CD4-positive, alpha-beta T cell treated with Interleukin-2 at 100 ng/mL for 4 hours (primary cell): ENCODE results near the gene TMEM259.

Experiments used
- DNase-seq: peaks from one replicate; pipeline ENCODE4 v3.0.0-alpha.2; 2020; ENCODE audit warnings: low spot score

TMEM259 gene

DNA sequence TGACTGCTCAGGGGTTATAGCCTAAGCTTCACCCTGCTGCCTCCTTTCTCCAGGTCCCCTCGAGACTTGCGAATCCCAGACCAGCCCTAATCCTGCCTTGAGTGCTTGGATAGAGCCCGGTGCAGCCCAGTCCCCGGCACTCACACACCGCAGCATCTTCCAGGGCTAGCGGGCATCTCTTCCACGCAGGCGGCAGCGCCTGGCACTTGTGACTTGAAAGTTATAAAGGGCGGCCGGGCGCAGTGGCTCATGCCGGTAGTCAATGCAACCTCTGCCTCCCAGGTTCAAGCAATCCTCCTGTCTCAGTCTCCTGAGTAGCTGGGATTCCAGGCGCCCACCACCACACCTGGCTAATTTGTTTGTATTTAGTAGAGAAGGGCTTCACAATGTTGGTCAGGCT, 34.8 kb downstream of the TMEM259 start:
- no peak for DNase-seq

DNA sequence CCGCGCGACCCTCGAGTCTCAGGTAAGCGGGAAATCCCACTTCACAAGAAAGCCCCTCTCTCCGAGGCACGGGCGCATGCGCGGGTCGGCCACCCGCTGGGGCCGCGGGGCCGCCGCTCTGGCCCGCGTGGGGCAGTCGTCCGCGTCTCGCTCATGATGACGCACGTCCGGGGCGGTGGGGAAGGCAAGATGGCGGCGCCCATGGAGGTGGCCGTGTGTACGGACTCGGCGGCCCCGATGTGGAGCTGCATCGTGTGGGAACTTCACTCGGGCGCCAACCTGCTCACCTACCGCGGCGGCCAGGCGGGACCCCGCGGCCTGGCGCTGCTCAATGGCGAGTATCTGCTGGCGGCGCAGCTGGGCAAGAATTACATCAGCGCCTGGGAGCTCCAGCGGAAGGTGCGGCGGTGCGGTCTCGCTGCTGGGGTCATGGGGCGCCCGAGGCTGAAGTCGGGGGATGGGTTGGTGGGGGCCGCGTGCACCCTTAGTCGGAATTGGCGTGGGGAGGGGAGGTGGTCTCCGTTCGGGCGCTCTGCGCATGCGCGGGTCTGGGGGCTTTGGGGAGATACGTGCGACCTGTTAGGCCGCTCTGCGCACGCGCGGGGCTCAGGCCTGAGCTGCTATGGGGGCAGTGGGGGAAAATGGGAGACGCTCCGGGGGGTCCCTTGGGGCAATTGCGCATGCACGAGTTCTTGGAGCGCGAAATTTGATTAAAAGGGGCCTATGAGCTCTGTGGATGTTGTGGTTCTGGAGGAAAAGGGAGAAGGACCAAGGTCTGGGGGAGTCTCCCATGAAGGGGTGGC, 36.6 kb downstream of the TMEM259 start, which contains the start of gene WDR18:
WDR18 (plus strand) TSS at position 181 of the 803 bp plus-strand sequence; CDS start at position 190, 9 bp downstream.
- peak; percentile 89 for DNase-seq

DNA sequence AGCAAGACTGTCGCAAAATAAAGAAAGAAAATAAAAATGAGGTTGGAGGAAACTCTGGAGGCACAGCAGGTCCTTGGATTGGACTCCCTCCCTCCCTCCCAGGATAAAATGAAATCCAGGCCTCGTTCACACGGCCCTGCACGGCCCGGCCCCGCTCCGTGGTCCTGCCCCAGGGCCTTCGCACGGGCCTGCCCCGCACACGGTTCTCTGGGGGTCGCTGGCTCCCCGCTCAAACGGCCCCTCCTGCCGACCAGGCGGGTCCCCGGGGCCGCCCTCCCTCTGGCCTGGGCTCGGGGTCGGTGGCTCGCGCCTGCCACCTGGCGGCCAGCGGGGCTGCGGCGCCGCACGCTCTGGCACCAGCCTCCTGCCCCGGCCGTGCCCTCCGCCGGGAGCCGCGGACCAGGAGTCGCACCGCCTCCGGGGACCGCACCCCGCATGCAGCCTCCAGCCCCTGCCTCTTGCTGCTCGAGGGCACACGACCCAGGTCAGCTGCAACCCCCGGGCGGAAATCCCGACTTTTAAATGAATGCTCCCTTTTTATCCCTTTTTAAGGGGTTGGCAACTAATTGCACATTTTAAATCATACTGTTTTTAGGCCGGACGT, 38.3 kb downstream of the TMEM259 start:
- DNase-seq: peak; percentile 72

DNA sequence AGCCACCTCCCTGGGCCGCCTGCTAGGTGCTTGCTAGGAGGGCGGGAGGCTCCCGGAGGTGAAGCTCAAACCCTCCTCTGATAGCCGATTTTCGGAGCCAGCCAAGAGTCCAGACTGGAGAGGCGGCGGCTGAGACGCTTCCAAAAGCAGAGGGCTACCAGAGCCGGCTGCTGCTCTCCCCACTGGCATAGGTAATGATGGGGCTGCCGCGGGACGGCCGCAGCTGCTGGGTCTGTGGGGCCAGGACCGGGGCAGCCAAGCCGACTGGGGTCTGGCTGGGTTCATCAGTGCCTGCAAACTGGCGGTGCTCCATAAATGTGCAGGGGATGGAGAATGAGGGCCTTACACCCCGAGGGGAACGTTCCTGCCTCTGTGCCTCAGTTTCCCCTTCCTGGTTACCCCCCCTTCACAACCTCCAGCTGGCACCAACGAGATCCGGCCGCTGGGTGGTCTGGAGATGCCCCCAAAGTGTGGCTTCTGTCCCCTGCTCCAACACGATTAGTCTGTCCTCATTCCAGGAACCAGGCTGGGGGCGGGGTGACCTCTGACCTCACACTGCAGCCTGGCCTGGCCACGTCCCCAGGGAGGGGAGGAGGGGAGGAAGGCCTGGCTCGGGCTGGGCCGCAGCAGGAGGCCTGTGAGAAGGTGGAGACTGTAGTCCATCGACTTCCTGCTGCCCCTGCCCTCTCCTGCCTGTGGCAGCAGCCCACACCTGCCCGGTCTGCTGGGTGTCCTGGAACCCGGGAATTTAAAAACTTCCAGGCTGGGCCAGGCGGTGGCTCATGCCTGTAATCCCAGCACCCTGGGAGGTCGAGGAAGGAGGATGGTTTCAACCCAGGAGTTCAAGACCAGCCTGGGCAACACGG, 40.6 kb downstream of the TMEM259 start:
- no peak for DNase-seq

DNA sequence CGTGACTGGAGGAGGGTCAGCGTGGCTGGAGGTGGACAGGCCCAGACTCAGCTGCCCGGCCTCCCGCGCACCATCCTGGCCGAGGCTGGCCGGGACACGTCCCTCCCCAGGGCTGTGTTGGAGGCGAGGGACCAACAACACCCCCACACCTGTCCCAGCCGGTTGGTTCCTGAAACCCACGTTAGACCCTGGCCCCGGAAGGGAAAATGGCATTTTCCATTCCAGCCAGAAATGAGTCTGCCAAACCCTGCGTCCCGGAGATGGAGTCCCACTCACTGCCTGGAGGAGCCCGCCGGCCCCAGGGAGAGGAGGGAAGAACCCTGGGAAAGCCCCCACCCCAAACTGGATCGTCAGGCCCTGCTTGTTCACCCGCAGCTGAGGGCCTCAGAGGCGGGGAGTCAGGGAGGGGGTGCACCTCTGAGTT, 41.6 kb downstream of the TMEM259 start:
- DNase-seq: no peak

DNA sequence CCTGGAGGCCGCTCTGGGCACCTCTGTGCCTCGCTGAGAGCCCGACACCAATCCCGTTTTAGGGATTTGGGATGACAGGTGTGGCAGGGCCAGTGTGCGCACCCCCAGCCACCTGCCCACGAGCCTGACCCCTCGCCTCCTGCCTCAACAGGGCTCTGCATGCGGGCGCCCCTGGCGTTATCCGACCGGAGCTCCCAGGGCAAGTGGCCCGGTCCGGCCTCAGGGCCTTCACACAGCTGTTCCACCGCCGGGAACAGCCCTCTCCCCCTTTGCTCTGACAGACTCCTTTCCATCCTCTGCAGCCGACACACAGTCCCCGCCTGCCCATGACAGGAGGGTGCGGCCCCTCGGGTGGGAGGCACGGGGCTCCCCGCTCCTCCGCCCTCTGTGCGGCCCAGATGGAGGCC, 43.9 kb downstream of the TMEM259 start:
- DNase-seq: no peak

DNA sequence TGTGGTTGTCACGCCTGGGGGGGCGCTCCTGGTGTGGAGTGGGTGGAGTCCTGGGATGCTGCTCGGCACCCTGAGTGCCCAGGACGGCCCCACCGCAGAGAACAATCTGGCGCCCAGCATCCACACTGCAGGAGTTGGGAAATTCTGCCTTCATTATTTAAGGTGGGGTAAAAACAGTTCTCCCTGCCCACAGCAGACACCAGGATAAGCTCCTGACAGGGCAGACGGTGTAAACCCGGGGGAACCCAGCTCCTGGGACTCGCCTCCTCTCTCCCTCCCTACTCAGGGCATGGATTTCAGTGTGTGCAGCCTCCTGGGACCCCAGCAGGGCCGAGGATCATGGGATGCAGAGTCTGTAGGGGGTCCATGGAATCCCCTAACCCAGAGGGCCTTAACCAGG, 44.4 kb downstream of the TMEM259 start:
- no peak for DNase-seq

DNA sequence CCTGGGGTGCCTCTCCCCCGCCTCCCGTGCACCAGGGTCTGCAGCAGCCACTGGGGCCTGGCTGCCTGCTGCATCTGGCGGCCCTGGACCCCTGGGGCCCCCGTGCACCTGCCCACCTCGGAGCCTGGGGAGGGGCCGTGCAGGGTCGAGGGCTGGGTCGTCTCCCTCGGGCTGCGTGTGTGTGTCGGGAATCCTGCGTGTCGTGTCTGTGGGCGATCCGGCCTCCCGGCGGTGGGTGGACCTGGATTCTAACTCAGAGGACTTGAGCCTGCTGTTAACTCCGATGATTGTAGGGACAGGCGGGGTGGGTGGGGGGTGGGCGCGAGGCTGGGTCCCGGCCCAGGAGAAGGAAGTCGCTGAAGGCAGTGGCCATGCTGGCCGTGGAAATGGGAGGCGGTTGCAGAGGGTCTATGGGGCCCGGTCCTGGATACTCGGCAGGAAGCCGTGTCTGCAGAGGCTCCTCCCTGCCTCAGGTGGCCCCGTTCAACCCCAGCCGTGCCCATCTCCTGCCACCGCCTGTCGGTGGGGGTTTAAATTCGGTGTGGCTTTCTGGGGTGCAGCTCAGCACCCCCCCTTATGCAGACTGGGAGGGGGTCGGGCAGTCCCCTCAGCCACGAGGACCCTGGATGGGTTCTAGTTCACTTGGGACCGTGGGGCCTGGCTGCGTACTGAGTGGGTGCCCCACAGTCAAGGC, 46.2 kb downstream of the TMEM259 start:
- DNase-seq: no peak

DNA sequence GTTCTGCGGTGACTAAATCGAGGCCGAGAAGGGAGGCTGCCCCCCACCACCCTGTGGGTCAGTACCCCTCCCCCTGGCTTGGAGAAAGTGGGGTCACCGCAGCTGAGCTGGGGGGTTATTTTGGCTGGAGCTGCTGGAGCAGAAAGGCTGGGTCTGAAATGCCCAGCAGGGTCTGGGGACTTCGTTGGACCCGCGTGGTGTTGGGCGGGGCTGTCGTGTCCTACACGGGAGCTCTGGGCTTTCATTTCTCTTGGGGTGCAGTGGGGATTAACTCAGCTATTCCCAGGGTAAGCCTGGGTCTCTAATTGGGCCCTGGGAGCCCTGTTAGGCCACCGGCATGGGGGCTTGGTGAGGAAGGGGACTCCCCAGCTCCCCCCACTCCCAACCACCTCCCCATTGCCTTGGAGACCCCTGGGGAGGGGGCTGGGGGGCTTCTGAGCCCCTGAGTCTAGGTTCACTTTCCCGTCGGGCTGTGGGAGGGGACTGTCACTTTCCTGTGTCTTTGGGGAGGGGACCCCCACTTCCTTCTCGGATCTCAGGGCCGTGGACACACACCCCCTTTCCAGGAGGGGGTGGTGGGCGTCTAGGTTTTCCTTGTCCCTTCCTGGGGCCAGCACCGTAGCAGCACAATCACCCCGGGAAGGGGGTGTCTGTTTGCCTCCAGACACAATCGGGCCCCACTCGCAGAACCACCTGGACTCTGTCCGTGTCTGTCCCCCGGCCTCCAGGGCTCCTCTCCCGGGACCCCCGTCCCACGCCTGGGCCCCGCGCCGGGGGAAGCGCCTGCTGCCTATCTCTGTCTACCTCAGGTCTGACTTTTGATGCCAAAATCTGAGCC, 47.0 kb downstream of the TMEM259 start:
- DNase-seq: no peak

DNA sequence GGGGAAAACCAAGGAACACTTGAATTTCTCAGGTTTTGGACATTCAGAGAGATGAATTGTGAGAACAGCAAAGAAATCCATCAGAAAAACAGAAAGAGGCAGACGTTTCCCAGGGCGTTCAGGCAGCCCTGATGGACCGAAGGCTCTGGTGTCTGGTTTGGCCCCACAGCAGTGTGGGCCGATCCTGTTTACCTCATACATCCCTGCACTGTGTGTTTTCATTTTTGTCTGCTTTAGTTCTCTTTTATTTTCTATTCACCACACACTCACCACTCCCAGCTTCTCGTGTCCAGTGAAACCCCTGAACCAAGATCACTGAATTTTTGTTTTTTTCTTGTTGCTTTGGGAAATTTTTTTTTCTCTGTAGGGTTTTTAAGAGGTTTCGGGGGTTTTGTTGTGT, 48.6 kb downstream of the TMEM259 start:
- DNase-seq: no peak

DNA sequence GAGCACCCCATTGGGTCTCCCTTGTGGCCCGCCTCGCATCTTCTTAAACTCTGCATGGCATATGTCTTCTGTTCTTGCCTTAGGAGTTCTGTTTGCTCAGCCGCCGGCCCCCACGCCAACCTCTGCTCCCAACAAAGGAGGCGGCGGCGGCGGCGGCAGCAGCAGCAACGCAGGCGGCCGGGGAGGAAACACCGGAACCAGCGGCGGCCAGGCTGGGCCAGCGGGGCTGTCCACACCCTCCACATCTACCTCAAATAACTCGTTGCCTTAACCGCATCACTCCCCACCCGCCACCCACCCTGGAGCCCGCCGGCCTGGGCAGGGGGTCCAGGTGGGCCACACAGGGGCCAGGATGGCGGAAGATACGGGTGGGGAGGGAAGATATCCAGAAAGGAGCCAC, 49.1 kb downstream of the TMEM259 start:
- DNase-seq: no peak

DNA sequence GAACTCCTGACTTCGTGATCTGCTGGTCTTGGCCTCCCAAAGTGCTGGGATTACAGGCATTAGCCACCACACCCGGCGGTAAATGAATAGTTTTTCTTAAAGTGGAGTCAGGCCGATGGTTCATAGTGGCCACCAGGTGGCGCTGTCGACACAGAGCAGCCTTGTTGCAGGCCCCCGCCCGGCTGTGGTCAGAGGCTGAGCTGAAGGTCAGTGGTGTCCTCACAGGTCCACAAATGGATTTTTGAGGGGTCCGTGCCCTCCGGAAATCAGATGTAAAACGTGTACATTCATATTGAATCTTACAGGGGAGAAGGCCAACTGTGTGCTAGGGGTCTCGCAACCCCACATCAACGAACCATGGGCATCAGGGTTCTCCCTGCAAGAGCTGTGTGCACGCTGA, 50.2 kb downstream of the TMEM259 start:
- no peak for DNase-seq

DNA sequence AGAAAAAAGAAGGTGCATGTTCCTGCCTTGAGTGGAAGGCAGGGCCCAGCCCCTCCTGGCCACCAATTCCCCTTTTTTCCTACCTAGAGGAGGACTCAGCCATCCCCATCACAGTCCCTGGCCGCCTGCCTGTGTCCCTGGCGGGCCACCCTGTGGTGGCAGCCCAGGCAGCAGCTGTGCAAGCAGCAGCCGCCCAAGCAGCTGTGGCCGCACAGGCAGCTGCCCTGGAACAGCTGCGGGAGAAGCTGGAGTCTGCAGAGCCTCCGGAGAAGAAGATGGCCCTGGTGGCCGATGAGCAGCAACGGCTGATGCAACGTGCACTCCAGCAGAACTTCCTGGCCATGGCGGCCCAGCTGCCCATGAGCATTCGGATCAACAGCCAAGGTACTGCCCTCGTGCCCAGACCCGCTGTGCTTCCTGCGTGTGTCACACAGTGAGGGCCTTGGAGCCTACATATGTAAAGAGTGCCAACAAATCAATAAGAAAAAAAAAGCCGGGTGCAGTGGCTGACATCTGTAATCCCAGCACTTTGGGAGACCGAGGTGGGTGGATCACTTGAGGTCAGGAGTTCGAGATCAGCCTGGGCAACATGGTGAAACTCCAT, 54.3 kb downstream of the TMEM259 start:
- DNase-seq: no peak

DNA sequence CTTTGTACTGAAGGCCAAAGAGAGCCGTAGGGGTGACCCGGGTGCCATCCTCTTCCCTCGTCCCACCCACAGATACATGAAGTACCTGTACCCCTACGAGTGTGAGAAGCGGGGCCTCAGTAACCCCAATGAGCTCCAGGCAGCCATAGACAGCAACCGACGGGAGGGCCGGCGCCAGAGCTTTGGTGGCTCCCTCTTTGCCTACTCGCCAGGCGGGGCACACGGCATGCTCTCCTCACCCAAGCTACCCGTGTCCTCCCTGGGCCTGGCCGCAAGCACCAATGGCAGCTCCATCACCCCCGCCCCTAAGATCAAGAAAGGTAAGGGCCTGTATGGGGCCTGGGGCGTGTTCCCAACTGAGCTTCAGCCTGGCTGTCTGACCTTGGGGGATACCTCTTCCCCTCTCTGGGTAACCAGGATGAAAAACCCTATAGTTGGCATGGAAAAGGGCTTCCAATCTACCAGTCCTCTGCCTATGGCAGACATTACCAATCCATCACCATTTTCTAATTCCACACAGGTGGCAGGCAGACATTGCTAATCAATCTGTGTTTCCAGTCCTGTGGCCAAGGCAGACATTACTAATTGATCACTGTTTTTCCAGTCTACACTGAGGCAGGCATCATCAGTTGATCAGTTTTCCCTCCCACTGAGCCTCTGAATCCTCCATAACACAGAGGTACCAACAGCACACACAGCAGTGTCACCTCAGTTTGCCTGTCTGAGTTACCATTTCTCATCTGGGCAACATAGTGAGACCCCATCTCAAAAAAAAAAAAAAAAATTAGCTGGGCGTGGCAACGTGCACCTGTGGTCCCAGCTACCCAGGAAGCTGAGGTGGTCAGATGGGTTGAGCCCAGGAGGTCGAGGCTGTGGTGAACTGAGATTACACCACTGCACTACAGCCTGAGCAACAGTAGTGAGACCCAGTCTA, 55.9 kb downstream of the TMEM259 start:
- no peak for DNase-seq

DNA sequence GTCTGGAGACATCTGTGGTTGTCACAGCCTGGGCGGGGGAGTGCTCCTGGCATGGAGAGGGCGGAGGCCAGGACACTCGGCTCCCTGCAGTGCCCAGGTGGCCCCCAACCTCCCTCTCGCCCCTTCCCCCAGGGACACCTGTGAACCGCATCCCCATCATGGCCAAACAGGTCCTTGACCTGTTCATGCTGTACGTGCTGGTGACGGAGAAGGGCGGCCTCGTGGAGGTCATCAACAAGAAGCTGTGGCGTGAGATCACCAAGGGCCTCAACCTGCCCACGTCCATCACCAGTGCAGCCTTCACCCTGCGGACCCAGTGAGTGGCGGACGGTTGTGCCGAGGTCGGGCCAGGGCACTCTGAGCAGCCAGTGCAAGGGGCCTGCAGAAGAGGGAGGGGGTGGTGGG, 56.8 kb downstream of the TMEM259 start:
- no peak for DNase-seq

DNA sequence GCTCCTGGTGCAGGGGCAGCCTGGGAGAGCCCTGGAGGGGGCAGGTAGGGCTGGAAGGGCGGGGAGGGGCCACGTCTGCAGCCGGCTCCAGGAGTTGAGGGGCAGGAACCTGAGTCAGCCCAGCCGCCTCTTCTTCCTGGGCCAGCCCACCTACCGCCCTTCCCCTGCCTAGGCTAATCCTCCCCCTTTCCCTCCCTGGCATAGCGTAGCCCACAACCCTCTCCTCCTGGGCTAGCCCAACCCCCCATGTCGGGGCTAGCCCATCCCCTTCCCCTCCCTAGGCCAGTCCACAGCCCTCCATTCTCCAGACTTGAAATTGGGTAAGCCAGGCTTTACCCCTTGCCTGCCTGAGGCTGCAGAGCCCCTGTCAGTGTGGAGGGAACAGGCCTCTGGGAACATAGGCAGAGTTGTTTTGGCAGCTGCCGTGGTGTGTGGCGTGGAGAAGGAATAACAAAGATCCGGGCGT, 57.4 kb downstream of the TMEM259 start:
- DNase-seq: no peak

DNA sequence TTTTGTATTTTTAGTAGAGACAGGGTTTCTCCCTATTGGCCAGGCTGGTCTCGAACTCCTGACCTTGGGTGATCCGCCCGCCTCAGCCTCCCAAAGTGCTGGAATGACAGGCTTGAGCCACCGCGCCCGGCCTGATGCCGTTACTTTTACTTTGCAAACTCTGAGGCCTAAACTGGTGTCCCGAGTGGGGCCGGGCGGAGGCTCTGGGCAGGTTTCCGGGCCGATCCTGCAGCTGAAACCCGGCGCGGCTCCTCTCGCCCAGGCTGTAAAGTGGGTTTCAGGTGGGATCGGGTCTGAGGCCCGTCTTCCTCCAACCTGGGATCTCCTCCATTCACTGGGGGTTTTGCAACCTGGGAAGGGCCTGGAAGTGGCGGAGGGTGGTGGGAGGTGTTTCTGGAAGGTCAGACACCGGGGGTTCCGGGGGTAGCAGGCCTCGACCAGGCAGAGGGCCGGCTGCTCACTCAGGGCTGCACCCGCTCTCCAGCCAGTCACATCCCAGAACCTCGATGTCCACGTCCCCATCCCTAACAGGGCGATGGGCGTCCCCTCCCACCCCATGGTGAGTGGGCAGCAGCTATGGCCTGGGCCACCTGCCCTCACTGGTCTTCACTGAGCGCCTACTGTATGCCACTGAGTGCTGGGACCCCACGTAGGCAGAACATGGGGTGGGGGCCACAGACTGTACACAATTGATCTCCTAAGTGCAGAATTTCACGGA, 58.1 kb downstream of the TMEM259 start:
- no peak for DNase-seq

DNA sequence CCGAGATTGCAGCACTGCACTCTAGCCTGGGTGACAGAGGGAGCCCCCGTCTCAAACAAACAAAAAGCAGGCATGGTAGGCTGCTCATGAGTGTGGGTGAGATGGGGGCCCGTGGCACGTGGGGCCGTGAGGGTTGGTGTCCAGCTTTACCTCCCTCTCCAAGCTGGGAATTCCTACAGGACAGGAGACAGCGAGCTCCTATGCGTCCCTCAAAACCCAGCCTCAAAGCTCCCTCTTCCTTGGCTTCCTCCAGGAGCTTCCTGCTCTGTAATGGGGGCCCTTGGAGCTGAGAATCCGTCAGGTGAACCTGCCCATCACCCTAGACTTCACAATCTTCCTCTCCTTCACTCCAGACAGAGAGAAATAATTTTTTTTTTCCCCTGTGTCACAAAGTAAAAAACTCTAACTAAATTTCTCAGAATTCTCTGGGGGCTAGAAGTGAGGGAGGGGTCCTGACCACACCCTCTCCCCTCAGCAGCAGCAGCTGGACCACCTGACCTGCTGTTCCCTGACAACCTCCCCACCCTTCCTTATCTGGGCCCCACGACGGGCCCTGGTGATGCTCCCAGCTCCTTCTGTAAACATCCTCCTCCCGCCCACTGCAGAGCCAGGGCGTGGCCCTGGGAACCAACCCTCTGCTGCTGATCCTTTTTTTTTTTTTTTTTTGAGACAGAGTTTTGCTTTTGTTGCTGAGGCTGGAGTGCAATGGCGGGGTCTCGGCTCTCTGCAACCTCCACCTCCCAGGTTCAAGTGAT, 58.9 kb downstream of the TMEM259 start:
- DNase-seq: no peak
